OCI-LY1 (cell line): Measurements from ENCODE around the gene ZNRF1.

ENCODE experiments used
- H2AFZ ChIP-seq: fragments of 200-600 bp; sonication (generic), shearing (Covaris generic); 2 replicates; pipeline ENCODE4 v1.6.0; 2014; ENCODE audit warnings: antibody characterized with exemption, mild to moderate bottlenecking, low read length
- H3F3A ChIP-seq: fragments of 200-600 bp; sonication (generic), shearing (Covaris generic); 2 replicates; pipeline ENCODE4 v1.6.0; 2014; ENCODE audit warnings: mild to moderate bottlenecking, antibody characterized with exemption, low read length, moderate library complexity; ENCODE audit not compliant: insufficient read depth
- H3K27ac ChIP-seq: fragments of 200-600 bp; sonication (generic); 2 replicates; pipeline ENCODE4 v1.5.1; 2014; ENCODE audit warnings: low read length, mixed run types, mild to moderate bottlenecking, low read depth; ENCODE audit not compliant: poor library complexity, severe bottlenecking
- H3K27me3 ChIP-seq: fragments of 200-600 bp; sonication (generic); 2 replicates; pipeline ENCODE4 v1.6.0; 2014; ENCODE audit warnings: antibody characterized with exemption, mild to moderate bottlenecking, low read length, moderate library complexity; ENCODE audit not compliant: insufficient read depth
- H3K36me3 ChIP-seq: fragments of 200-600 bp; sonication (generic); 2 replicates; pipeline ENCODE4 v1.6.1; 2014; ENCODE audit warnings: mild to moderate bottlenecking, antibody characterized with exemption, low read length, moderate library complexity, mixed read lengths; ENCODE audit not compliant: insufficient read depth
- H3K4me1 ChIP-seq: fragments of 200-600 bp; sonication (generic); 2 replicates; pipeline ENCODE4 v1.5.1; 2014; ENCODE audit warnings: mild to moderate bottlenecking, low read length, moderate library complexity; ENCODE audit not compliant: insufficient read depth, severe bottlenecking
- H3K4me2 ChIP-seq: fragments of 200-600 bp; sonication (generic), shearing (Covaris generic); 2 replicates; pipeline ENCODE4 v1.6.1; 2014; ENCODE audit warnings: low read length
- H3K4me3 ChIP-seq: fragments of 200-600 bp; sonication (generic); 2 replicates; pipeline ENCODE4 v1.5.1; 2014; ENCODE audit warnings: low read length, low read depth, mild to moderate bottlenecking, mixed read lengths; ENCODE audit not compliant: poor library complexity, severe bottlenecking
- H3K79me2 ChIP-seq: fragments of 200-600 bp; shearing (Covaris generic); 2 replicates; pipeline ENCODE4 v1.6.1; 2016; ENCODE audit warnings: mixed run types, low read length, mixed read lengths; ENCODE audit not compliant: insufficient read depth
- H3K9ac ChIP-seq: fragments of 200-600 bp; sonication (generic), shearing (Covaris generic); 2 replicates; pipeline ENCODE4 v1.6.1; 2014; ENCODE audit warnings: mild to moderate bottlenecking, low read length, mixed read lengths
- H3K9me2 ChIP-seq: fragments of 200-600 bp; sonication (generic), shearing (Covaris generic); 2 replicates; pipeline ENCODE4 v1.6.1; 2014; ENCODE audit warnings: low read depth, mild to moderate bottlenecking, low read length, mixed read lengths
- H3K9me3 ChIP-seq: fragments of 200-600 bp; shearing (Covaris generic); 2 replicates; pipeline ENCODE4 v1.6.1; 2014; ENCODE audit warnings: low read length, mixed read lengths
- H4K20me1 ChIP-seq: fragments of 200-600 bp; sonication (generic), shearing (Covaris generic); 2 replicates; pipeline ENCODE4 v1.6.0; 2016; ENCODE audit warnings: mild to moderate bottlenecking, low read length; ENCODE audit not compliant: insufficient read depth
- EZH2 ChIP-seq: fragments of 200-600 bp; sonication (generic), shearing (Covaris generic); IDR thresholded peaks from 2 replicates; pipeline ENCODE4 v1.8.0; 2017; ENCODE audit warnings: borderline replicate concordance, mixed run types, mild to moderate bottlenecking, antibody characterized with exemption, low read length, moderate library complexity, mixed read lengths
- TF ChIP-seq, protein P1 (sequence below): fragments of 200-600 bp; sonication (generic), shearing (Covaris generic); IDR thresholded peaks from 2 replicates; pipeline ENCODE4 v1.5.1; 2017; ENCODE audit warnings: mild to moderate bottlenecking, antibody characterized with exemption, low read length, moderate library complexity, mixed read lengths

Gene ZNRF1

DNA sequence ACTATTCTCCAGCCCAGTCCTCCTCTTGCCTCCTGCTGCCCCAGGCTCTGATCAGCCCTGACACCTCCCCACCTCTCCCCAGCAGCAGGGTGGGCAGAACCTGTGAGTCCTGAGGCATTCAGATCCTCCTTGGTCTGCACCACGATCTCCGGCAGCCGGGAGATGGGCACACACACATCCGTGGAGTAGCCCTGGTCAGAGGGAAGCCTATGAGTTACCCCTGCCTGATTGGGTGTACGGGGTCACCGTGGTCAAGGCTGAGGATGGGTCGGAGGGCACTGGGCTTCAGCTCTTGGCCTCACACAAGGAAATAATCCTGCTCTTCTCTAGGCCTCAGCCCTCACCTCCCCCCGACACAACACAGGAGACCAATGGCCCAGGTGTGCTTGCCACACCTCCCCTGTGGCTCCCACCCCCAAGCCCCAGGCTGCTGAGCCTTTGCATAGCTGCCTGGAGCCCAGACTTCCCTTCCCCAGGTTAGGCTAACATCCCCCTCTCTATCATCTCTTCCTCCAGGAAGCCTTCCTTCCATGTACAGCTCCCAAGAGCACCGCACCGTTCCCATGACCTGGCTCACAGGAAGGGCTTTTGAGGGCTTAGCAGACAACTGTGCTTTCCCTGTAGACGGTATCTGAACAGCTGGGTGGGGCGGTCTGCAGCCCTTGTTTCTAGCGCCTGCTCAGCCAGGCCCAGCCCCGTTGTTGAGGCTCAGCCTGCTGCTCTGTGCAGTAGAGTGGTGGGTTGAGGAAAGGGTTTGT lies 114.1 kb downstream of the ZNRF1 start:
- H3K4me3 ChIP-seq = no peak overlapping the region
- no peak overlapping the region for H2AFZ ChIP-seq
- H3K27me3 ChIP-seq = no peaks in the 10 kb centered on the region
- H3K4me2 ChIP-seq = no peak overlapping the region
- no peaks in the 10 kb centered on the region for H3K36me3 ChIP-seq
- H3K79me2 ChIP-seq = no peaks in the 10 kb centered on the region
- no peak overlapping the region for H3K9ac ChIP-seq
- H3K9me3 ChIP-seq = no peaks in the 10 kb centered on the region
- peaks cover 36% of the 10 kb centered on the region for H3K4me1 ChIP-seq
- TF ChIP-seq EZH2 = no peak
- TF ChIP-seq, protein P1, sequence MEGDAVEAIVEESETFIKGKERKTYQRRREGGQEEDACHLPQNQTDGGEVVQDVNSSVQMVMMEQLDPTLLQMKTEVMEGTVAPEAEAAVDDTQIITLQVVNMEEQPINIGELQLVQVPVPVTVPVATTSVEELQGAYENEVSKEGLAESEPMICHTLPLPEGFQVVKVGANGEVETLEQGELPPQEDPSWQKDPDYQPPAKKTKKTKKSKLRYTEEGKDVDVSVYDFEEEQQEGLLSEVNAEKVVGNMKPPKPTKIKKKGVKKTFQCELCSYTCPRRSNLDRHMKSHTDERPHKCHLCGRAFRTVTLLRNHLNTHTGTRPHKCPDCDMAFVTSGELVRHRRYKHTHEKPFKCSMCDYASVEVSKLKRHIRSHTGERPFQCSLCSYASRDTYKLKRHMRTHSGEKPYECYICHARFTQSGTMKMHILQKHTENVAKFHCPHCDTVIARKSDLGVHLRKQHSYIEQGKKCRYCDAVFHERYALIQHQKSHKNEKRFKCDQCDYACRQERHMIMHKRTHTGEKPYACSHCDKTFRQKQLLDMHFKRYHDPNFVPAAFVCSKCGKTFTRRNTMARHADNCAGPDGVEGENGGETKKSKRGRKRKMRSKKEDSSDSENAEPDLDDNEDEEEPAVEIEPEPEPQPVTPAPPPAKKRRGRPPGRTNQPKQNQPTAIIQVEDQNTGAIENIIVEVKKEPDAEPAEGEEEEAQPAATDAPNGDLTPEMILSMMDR = no peak
- H3K27ac ChIP-seq = no peak overlapping the region
- H3F3A ChIP-seq = no peaks in the 10 kb centered on the region
- no peaks in the 10 kb centered on the region for H3K9me2 ChIP-seq
- H4K20me1 ChIP-seq = no peaks in the 10 kb centered on the region

DNA sequence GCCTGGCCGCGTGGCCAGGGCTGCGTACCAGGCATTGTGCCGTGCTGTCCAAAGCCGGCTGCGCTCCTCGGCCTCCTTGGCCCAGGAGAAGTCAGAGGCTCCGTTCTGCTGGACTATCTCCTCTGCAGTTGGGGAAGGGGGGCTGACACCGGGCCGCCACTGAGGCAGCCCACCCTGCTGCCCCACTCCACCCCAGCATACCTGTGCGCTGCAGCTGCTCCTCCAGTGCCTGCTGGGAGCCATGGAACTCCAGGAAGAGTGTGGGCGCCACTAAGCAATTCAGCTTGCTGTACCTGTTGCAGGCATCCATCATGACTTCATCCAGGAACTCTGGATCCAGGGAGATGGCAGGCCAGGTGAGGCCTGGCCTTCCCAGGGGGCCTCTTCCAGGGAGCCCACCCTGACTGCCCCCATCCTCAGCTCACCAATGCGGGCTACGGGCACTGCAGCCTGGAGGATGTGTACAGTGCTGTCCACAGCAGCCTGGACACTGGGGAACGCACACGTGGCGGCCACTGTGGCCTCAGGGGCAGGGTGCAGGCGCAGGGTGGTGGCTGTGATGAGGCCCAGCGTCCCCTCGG lies 114.8 kb downstream of the ZNRF1 start:
- Histone ChIP-seq H3K4me1 (peaks cover 29% of the 10 kb centered on the region), H3K4me2 (no peak overlapping the region)

GRCh38 chr16:75114179-75114945 lies 115.5 kb downstream of the ZNRF1 start:
- Histone ChIP-seq H3K9me3 (no peaks in the 10 kb centered on the region), H3K79me2 (no peaks in the 10 kb centered on the region), H3K9ac (no peak overlapping the region), H2AFZ (no peak overlapping the region), H3K4me1 (peaks cover 22% of the 10 kb centered on the region), H3K27ac (no peak overlapping the region), H3F3A (no peaks in the 10 kb centered on the region), H3K9me2 (no peaks in the 10 kb centered on the region), H4K20me1 (no peaks in the 10 kb centered on the region), H3K4me2 (no peak overlapping the region), H3K36me3 (no peaks in the 10 kb centered on the region), H3K27me3 (no peaks in the 10 kb centered on the region), H3K4me3 (no peak overlapping the region)
- TF ChIP-seq, protein P1 = no peak

More for the DNA sequence above, 114.8 kb downstream of the ZNRF1 start:
- Histone ChIP-seq H3K9ac (no peak overlapping the region), H3K4me3 (no peak overlapping the region), H3K27me3 (no peaks in the 10 kb centered on the region), H3K9me3 (no peaks in the 10 kb centered on the region), H3K79me2 (no peaks in the 10 kb centered on the region), H3F3A (no peaks in the 10 kb centered on the region), H3K9me2 (no peaks in the 10 kb centered on the region), H4K20me1 (no peaks in the 10 kb centered on the region), H3K36me3 (no peaks in the 10 kb centered on the region), H3K27ac (no peak overlapping the region), H2AFZ (no peak overlapping the region)
- TF ChIP-seq EZH2 = no peak
- TF ChIP-seq, protein P1 = no peak
